GM23338 (cell line): Measurements from ENCODE around the gene RPL34. TPM values are rescaled to one million over a fixed set of nuclear protein-coding genes. Genes with fewer than 3 reads are reported as not detected.

Experiments used
- ATAC-seq: fragments of 200-7000 bp; cut with Tn5 transposase; 3 replicates; pipeline ENCODE4 v1.9.1; 2020
- DNase-seq: peaks from one replicate; pipeline ENCODE4 v3.0.0-alpha.2; 2015; ENCODE audit warnings: low spot score
- H2AFZ ChIP-seq: fragments of 200-600 bp; sonication (generic); 2 replicates; pipeline ENCODE4 v1.8.0; 2016; ENCODE audit warnings: antibody characterized with exemption, mild to moderate bottlenecking, moderate library complexity
- H3F3A ChIP-seq: fragments of 200-600 bp; sonication (generic); replicated peaks from 2 replicates; pipeline ENCODE4 v1.8.0; 2017; ENCODE audit warnings: antibody characterized with exemption, mixed run types, low read depth
- H3K27ac ChIP-seq: fragments of 200-600 bp; sonication (generic); 2 replicates; pipeline ENCODE4 v1.6.1; 2016; ENCODE audit warnings: low read depth
- H3K27me3 ChIP-seq: fragments of 200-600 bp; sonication (generic); 2 replicates; pipeline ENCODE4 v1.8.0; 2016; ENCODE audit warnings: mild to moderate bottlenecking, mixed run types, moderate library complexity; ENCODE audit not compliant: insufficient read depth
- H3K36me3 ChIP-seq: fragments of 200-600 bp; sonication (generic); 2 replicates; pipeline ENCODE4 v1.8.0; 2016; ENCODE audit warnings: mild to moderate bottlenecking; ENCODE audit not compliant: insufficient read depth
- H3K4me1 ChIP-seq: fragments of 200-600 bp; sonication (generic); 2 replicates; pipeline ENCODE4 v1.8.0; 2016; ENCODE audit warnings: mild to moderate bottlenecking, moderate library complexity; ENCODE audit not compliant: insufficient read depth
- H3K4me2 ChIP-seq: fragments of 200-600 bp; sonication (generic); 2 replicates; pipeline ENCODE4 v1.7.1; 2017; ENCODE audit warnings: mixed run types
- H3K4me3 ChIP-seq: fragments of 200-600 bp; sonication (generic); 2 replicates; pipeline ENCODE4 v1.6.1; 2016; ENCODE audit warnings: mixed run types
- H3K79me2 ChIP-seq: fragments of 200-600 bp; sonication (generic); replicated peaks from 2 replicates; pipeline ENCODE4 v1.8.0; 2017; ENCODE audit warnings: mild to moderate bottlenecking; ENCODE audit not compliant: insufficient read depth
- H3K9me2 ChIP-seq: fragments of 200-600 bp; sonication (generic); 2 replicates; pipeline ENCODE4 v1.8.0; 2017; ENCODE audit not compliant: insufficient read depth
- H4K20me1 ChIP-seq: fragments of 200-600 bp; sonication (generic); replicated peaks from 2 replicates; pipeline ENCODE4 v1.8.0; 2017; ENCODE audit warnings: mild to moderate bottlenecking; ENCODE audit not compliant: insufficient read depth
- H3K27ac Mint-ChIP-seq: 2 replicates; pipeline ENCODE4 v1.8.0; 2020; ENCODE audit warnings: inconsistent platforms, mild to moderate bottlenecking, moderate library complexity, mixed read lengths
- H3K27me3 Mint-ChIP-seq: 3 replicates; pipeline ENCODE4 v1.8.0; 2022; ENCODE audit warnings: low read depth, mild to moderate bottlenecking, moderate library complexity, mixed read lengths, inconsistent platforms; ENCODE audit not compliant: insufficient read depth, poor library complexity
- H3K36me3 Mint-ChIP-seq: 3 replicates; pipeline ENCODE4 v1.8.0; 2021; ENCODE audit warnings: low read depth, mild to moderate bottlenecking, inconsistent platforms, moderate library complexity, mixed read lengths
- H3K4me1 Mint-ChIP-seq: 3 replicates; pipeline ENCODE4 v1.8.0; 2020; ENCODE audit warnings: mild to moderate bottlenecking, inconsistent platforms, mixed read lengths
- H3K4me3 Mint-ChIP-seq: 3 replicates; pipeline ENCODE4 v1.8.0; 2021; ENCODE audit warnings: moderate library complexity, mild to moderate bottlenecking, inconsistent platforms, mixed read lengths
- H3K9me3 Mint-ChIP-seq: 3 replicates; pipeline ENCODE4 v1.8.0; 2020; ENCODE audit warnings: moderate library complexity, mild to moderate bottlenecking, inconsistent platforms, mixed read lengths
- NANOG ChIP-seq: IDR thresholded peaks from 2 replicates; pipeline ENCODE4 v1.6.1; 2016; ENCODE audit warnings: antibody characterized with exemption, borderline replicate concordance
- POLR2AphosphoS5 ChIP-seq: IDR thresholded peaks from 2 replicates; pipeline ENCODE4 v1.6.1; 2016; ENCODE audit warnings: antibody characterized with exemption, low read depth
- ZNF331 ChIP-seq: fragments of 250-450 bp; sonication (Bioruptor Pico); IDR thresholded peaks from 2 replicates; pipeline ENCODE4 v1.5.0; 2020; ENCODE audit warnings: low read depth, mild to moderate bottlenecking, moderate library complexity
- polyA plus RNA-seq: library from polyadenylated mRNA; unstranded; fragments of >200 nt; fragmentation: Nextera tagmentation; extraction: Ambion mirVana; gene quantifications from 2 replicates; pipeline ENCODE4 v1.2.1, GENCODE V29; 2016
- small RNA-seq: library from RNA; depleted of rRNA; stranded (forward); fragments of <200 nt; gene quantifications from one replicate; pipeline ENCODE3, GENCODE V24; 2014; ENCODE audit warnings: low replicate concordance
- total RNA-seq: library from RNA; depleted of rRNA; stranded (reverse); fragments of >200 nt; shearing (Covaris generic); gene quantifications from 2 replicates; pipeline ENCODE4 v1.2.3, GENCODE V29; 2014; rRNA removed

The RPL34 gene
- total and polyA plus RNA-seq, 2 experiments from 2014 or later: 785 to 2,566 TPM

DNA sequence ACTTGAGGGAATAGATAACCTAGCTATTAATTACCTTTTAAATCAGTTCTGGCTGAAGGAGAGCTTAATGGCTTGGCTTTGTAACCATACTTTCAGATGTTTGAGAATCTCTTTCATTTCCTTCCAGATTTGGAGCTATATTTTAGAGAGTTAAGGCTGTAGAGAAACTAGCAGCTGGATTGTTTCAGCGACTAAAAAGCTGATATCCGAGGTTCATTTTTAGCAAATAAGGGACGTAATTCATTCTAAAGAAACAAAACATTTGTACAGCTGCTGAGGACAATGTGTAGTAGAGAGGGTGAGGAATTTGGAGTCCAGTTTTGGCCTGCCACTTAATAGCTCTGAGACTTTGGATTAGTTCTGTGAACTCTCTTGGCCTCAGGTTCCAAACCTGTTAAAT lies 42.3 kb downstream of the RPL34 start (continued):
- no peak for TF ChIP-seq ZNF331 (CRISPR knock-in tag)
- TF ChIP-seq NANOG: no peak

DNA sequence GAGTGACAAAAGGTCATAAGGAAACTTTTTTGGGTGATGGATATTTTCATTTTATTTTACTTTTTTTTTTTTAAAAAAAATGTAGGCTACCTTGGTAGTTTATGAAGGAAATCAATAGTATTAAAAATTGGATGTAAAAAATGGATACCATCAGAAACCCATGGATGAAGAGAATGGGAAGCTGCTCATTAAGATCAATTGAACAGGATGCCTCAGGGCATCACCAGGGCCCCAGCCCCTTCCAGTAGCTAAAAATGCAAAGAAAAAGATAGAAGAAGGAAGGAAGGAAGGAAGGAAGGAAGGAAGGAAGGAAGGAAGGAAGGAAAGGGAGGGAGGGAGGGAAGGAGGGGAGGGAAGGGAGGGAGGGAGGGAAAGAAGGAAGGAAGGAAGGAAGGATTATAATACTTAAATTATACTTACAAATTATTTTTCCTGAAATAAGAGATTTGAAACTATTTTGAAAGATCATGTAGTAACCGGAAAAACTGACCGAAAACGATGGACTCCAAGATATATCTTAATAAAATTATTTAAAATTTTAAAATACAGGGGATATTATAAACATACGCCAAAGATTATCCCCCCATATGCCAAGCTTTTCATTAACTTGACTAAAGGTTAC lies 54.1 kb downstream of the RPL34 start:
- H3K9me2 ChIP-seq: no peaks in the 10 kb centered on the region
- Mint-ChIP-seq H3K4me3 (no peak overlapping the region), H3K9me3 (no peaks in the 10 kb centered on the region; the same call in 2 of the 3 replicates), H3K27me3 (no peaks in the 10 kb centered on the region), H3K4me1 (no peaks in the 10 kb centered on the region), H3K36me3 (peaks cover 7% of the 10 kb centered on the region; the same call in 2 of the 3 replicates), H3K27ac (no peak overlapping the region)
- no peak overlapping the region for H2AFZ ChIP-seq
- H3K4me2 ChIP-seq: no peak overlapping the region
- no peak overlapping the region for H3K27ac ChIP-seq
- H3F3A ChIP-seq: no peaks in the 10 kb centered on the region
- H3K27me3 ChIP-seq: no peaks in the 10 kb centered on the region
- ATAC-seq (no peak), DNase-seq (no peak)
- no peaks in the 10 kb centered on the region for H3K36me3 ChIP-seq
- H3K4me3 ChIP-seq: no peak overlapping the region
- no peaks in the 10 kb centered on the region for H3K79me2 ChIP-seq
- TF ChIP-seq POLR2AphosphoS5: no peak
- no peaks in the 10 kb centered on the region for H3K4me1 ChIP-seq
- H4K20me1 ChIP-seq: no peaks in the 10 kb centered on the region

Small RNA genes within 50 kb of the gene (small RNA-seq; reads per million reads assigned to genes)
- not detected for gene RNU6-431P

Other genes with a start within 250 kb of the RPL34 start
- gene OSTC, start 30.0 kb downstream of the RPL34 start, total RNA-seq: 142 and 207 TPM in 2 replicates
- gene OSTC, start 30.0 kb downstream of the RPL34 start, polyA plus RNA-seq: 290 and 311 TPM in 2 replicates
- gene ETNPPL, start 142.5 kb downstream of the RPL34 start, total RNA-seq: 1.3 and 1.5 TPM in 2 replicates
- 1.2 and 1.4 TPM in 2 replicates for gene ETNPPL, start 142.5 kb downstream of the RPL34 start, polyA plus RNA-seq